OCI-LY3 (cell line): ENCODE measurements around the gene CCDC89.

Experiments used
- H2AFZ ChIP-seq: fragments of 200-600, 300-600 bp; shearing (Covaris generic); 2 replicates; pipeline ENCODE4 v1.6.0; 2014; ENCODE audit warnings: antibody characterized with exemption, low read depth, low read length
- H3K27ac ChIP-seq: fragments of 200-600, 300-600 bp; sonication (generic); 2 replicates; pipeline ENCODE4 v1.5.1; 2014; ENCODE audit warnings: mild to moderate bottlenecking, low read length, moderate library complexity, mixed read lengths
- H3K27me3 ChIP-seq: fragments of 200-600, 300-600 bp; sonication (generic); 2 replicates; pipeline ENCODE4 v1.6.1; 2014; ENCODE audit warnings: low read depth, low read length, mixed read lengths
- H3K36me3 ChIP-seq: fragments of 200-600, 300-600 bp; sonication (generic); replicated peaks from 2 replicates; pipeline ENCODE3; 2014; ENCODE audit warnings: low read depth, low read length, mixed read lengths
- H3K4me1 ChIP-seq: fragments of 300-600, 200-600 bp; sonication (generic); 2 replicates; pipeline ENCODE4 v1.6.1; 2014; ENCODE audit warnings: low read length, mixed read lengths
- H3K4me2 ChIP-seq: fragments of 200-600, 300-600 bp; sonication (generic); 2 replicates; pipeline ENCODE4 v1.6.1; 2014; ENCODE audit warnings: low read length, mixed read lengths
- H3K4me3 ChIP-seq: fragments of 300-600, 200-600 bp; sonication (generic); 2 replicates; pipeline ENCODE4 v1.5.1; 2014; ENCODE audit warnings: antibody characterized with exemption, mild to moderate bottlenecking, low read length, moderate library complexity
- H3K79me2 ChIP-seq: fragments of 300-600, 200-600 bp; shearing (Covaris generic); 2 replicates; pipeline ENCODE4 v1.6.1; 2014; ENCODE audit warnings: mild to moderate bottlenecking, low read length, mixed read lengths
- H3K9ac ChIP-seq: fragments of 300-600, 200-600 bp; shearing (Covaris generic); 2 replicates; pipeline ENCODE4 v1.6.0; 2014; ENCODE audit warnings: mild to moderate bottlenecking, low read length, moderate library complexity
- H3K9me3 ChIP-seq: fragments of 200-600, 300-600 bp; shearing (Covaris generic); 2 replicates; pipeline ENCODE4 v1.6.1; 2014; ENCODE audit warnings: low read length, mixed read lengths; ENCODE audit not compliant: insufficient read depth
- H4K20me1 ChIP-seq: fragments of 200-600, 300-600 bp; sonication (generic); 2 replicates; pipeline ENCODE4 v1.6.1; 2016; ENCODE audit warnings: low read length, mixed read lengths; ENCODE audit not compliant: insufficient read depth
- EZH2phosphoT487 ChIP-seq: fragments of 200-600 bp; shearing (Covaris generic); IDR thresholded peaks from 2 replicates; pipeline ENCODE4 v1.6.1; 2018; ENCODE audit warnings: antibody characterized with exemption, mixed run types, low read depth
- TF ChIP-seq, protein P1 (sequence below): fragments of 200-600, 300-600 bp; sonication (generic); IDR thresholded peaks from 2 replicates; pipeline ENCODE4 v1.5.1; 2014; ENCODE audit warnings: antibody characterized with exemption, low read length, low read depth

CCDC89 gene

DNA sequence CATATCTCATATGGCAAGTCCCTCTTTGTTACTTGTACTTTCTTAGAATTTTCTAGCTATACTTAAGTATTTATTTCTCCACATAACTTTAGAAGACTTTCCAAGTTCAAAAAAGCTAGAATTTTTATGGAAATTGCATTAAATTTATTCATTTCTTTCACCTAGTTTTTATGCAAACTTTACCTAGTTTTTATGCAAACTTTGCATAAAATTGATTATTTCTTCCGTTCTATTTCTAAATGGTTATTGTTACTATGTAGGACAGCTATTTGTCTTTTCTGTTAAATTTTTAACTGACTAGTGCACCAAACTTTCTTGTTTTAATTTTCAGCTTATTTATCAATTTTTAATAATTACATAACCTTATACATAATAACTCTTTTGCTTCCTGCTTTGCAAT is 17.8 kb downstream of the CCDC89 start:
- H3K4me2 ChIP-seq: no peak overlapping the region
- H3K9ac ChIP-seq: no peak overlapping the region
- no peaks in the 10 kb centered on the region for H3K27me3 ChIP-seq
- H3K9me3 ChIP-seq: no peaks in the 10 kb centered on the region
- H2AFZ ChIP-seq: no peak overlapping the region
- H3K4me1 ChIP-seq: peaks cover 8% of the 10 kb centered on the region
- peaks cover 8% of the 10 kb centered on the region for H4K20me1 ChIP-seq
- H3K27ac ChIP-seq: no peak overlapping the region
- H3K79me2 ChIP-seq: peaks cover 17% of the 10 kb centered on the region
- TF ChIP-seq EZH2phosphoT487: no peak
- TF ChIP-seq, protein P1, sequence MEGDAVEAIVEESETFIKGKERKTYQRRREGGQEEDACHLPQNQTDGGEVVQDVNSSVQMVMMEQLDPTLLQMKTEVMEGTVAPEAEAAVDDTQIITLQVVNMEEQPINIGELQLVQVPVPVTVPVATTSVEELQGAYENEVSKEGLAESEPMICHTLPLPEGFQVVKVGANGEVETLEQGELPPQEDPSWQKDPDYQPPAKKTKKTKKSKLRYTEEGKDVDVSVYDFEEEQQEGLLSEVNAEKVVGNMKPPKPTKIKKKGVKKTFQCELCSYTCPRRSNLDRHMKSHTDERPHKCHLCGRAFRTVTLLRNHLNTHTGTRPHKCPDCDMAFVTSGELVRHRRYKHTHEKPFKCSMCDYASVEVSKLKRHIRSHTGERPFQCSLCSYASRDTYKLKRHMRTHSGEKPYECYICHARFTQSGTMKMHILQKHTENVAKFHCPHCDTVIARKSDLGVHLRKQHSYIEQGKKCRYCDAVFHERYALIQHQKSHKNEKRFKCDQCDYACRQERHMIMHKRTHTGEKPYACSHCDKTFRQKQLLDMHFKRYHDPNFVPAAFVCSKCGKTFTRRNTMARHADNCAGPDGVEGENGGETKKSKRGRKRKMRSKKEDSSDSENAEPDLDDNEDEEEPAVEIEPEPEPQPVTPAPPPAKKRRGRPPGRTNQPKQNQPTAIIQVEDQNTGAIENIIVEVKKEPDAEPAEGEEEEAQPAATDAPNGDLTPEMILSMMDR: no peak
- H3K36me3 ChIP-seq: peaks cover 8% of the 10 kb centered on the region
- H3K4me3 ChIP-seq: no peak overlapping the region

DNA sequence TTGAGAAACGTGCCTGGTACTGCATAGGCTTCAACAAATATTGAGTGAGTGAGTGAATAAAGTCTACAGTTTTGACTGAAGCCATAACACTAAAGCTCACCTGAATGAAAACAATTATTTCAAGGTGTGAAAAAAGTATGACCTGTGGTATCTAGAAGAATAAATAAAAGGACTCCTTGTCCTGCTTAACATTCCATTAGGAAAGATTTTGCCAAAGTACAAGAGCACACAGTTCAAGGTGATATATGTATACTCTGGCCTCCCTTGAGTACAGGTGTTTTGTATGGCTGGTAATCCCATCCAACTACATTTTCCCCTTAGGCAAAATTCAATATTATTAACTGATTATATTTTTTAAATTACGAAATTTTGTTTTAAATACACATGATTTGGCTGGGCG is 19.3 kb downstream of the CCDC89 start:
- Histone ChIP-seq H3K9ac (no peak overlapping the region), H3K4me1 (peaks cover 15% of the 10 kb centered on the region), H2AFZ (peak overlapping the region; percentile 96; the same call in 1 of the 2 replicates), H3K27ac (no peak overlapping the region), H3K9me3 (no peaks in the 10 kb centered on the region), H3K4me2 (no peak overlapping the region), H4K20me1 (peaks cover 22% of the 10 kb centered on the region), H3K27me3 (no peaks in the 10 kb centered on the region), H3K79me2 (peaks cover 32% of the 10 kb centered on the region), H3K4me3 (no peak overlapping the region), H3K36me3 (peaks cover 21% of the 10 kb centered on the region)
- TF ChIP-seq EZH2phosphoT487: no peak
- TF ChIP-seq, protein P1: no peak

DNA sequence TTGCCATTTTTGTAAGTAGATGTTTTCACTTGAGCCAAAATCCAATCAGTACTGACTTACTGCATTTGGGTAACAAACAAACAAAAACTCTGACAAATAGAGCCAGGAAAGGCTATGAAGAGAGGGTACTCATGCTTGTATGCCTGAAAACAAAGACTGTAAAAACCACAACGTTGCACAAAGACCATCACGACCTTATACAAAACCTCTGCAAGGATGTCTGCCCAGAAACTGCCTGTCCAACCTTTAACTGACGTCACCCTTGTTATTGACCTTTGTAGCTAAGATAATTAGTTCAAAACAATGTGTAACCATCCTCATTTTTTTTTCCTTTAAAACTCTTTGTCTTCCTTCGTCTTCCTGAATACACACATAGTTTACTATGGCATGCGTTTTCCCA is 20.3 kb downstream of the CCDC89 start:
- Histone ChIP-seq H4K20me1 (peaks cover 32% of the 10 kb centered on the region), H2AFZ (peak overlapping the region; percentile 96), H3K27me3 (no peaks in the 10 kb centered on the region), H3K4me2 (peak overlapping the region; percentile 98), H3K36me3 (peaks cover 30% of the 10 kb centered on the region), H3K9ac (peak overlapping the region; percentile 95), H3K27ac (no peak overlapping the region), H3K4me3 (peak overlapping the region; percentile 90), H3K9me3 (no peaks in the 10 kb centered on the region), H3K79me2 (peaks cover 41% of the 10 kb centered on the region), H3K4me1 (peaks cover 24% of the 10 kb centered on the region)
- TF ChIP-seq, protein P1: no peak
- TF ChIP-seq EZH2phosphoT487: no peak

DNA sequence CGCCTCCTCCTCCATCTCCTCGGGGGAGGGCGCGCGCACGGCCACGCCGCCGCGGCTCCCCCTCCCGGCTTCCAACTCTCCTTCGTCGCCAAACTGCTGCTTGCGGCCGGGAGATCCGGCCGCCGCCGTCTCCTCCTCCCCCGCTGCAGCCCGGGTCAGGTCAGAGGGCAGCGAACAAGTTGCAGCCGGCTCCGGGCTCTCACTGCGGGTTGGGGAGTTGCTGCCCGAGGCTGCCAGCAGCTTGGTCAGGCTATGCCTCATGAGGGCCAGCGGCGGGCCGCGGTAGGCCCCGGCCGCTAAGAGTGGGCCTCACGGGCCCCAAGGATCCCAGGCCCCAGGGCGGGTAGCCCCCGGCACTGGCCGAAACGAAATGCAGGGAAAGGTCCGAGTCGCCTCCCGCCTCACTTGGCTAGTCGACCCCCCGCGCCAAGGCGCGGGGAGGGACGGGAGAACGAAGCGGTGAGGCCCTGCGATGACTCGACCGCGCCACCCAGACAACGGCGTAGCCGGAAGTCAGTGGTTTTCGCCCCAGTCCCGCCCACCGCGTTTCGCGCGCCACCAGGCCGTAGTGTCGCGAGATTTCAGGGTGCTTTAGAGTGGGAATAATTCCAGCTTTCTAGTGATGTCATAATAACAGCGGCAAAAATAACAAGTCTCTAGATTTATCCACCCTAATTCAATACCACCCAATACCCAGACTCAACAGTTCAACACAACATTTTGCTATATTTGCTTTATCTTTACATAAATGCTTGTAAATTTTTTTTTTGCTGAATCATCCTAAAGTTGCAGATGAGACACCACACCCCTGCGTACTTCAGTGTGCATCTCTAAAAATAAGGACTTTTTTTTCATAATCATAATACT is 21.1 kb downstream of the CCDC89 start, which contains the start of gene CREBZF:
CREBZF (minus strand) TSS at position 515 of the 867 bp plus-strand sequence; CDS start at position 261, 254 bp downstream.
- peak within 1 kb of the TSS; percentile 95 for H3K9ac ChIP-seq
- peaks cover 32% of the 10 kb centered on the region for H3K4me1 ChIP-seq
- peak within 1 kb of the TSS; percentile 90 for H3K4me3 ChIP-seq
- H2AFZ ChIP-seq: peak within 1 kb of the TSS; percentile 96
- peak within 1 kb of the TSS; percentile 98 for H3K4me2 ChIP-seq
- H3K36me3 ChIP-seq: peaks cover 39% of the 10 kb centered on the region
- peaks cover 50% of the 10 kb centered on the region for H3K79me2 ChIP-seq
- no peaks in the 10 kb centered on the region for H3K9me3 ChIP-seq
- no peaks in the 10 kb centered on the region for H3K27me3 ChIP-seq
- no peak for TF ChIP-seq EZH2phosphoT487
- TF ChIP-seq, protein P1: no peak
- peak within 1 kb of the TSS; percentile 78 for H3K27ac ChIP-seq
- H4K20me1 ChIP-seq: peaks cover 40% of the 10 kb centered on the region
